ENCODE results near the gene KEAP1.

The KEAP1 gene

GRCh38 chr19:10468133-10468532 lies 35.0 kb downstream of the KEAP1 start:
- no peak overlapping the region for H3K4me3 ChIP-seq (ENCODE audit: insufficient read depth, low read length, poor library complexity, severe bottlenecking)
- no peaks in the 10 kb centered on the region for H3K27me3 ChIP-seq (ENCODE audit: low read length)
- H3K9ac ChIP-seq (ENCODE audit: low read length): no peak overlapping the region
- TF ChIP-seq CTCF (IDR thresholded peaks at IDR 0.05; ENCODE audit: insufficient read depth, low read length, poor library complexity, severe bottlenecking) (no peak), EZH2phosphoT487 (conservative IDR thresholded peaks at IDR 0.05; ENCODE audit: low read length) (no peak)
- H3F3A ChIP-seq (ENCODE audit: insufficient read depth): no peaks in the 10 kb centered on the region
- H3K9me2 ChIP-seq (replicated peaks; ENCODE audit: insufficient read depth, low read length): no peaks in the 10 kb centered on the region
- no peak overlapping the region for H3K27ac ChIP-seq (ENCODE audit: low read depth, low read length)
- no peaks in the 10 kb centered on the region for H3K9me3 ChIP-seq (ENCODE audit: insufficient read depth, low read length)
- H2AFZ ChIP-seq (ENCODE audit: low read depth, low read length, severe bottlenecking): no peak overlapping the region
- no peak overlapping the region for H3K4me2 ChIP-seq (ENCODE audit: low read depth, low read length, poor library complexity, severe bottlenecking)
- H3K36me3 ChIP-seq (ENCODE audit: low read length): no peaks in the 10 kb centered on the region
- H4K20me1 ChIP-seq (ENCODE audit: low read depth, low read length): no peaks in the 10 kb centered on the region
- H3K79me2 ChIP-seq (ENCODE audit: insufficient read depth, low read length): no peaks in the 10 kb centered on the region

GRCh38 chr19:10467104-10467706 lies 36.0 kb downstream of the KEAP1 start:
- Histone ChIP-seq H3K27ac (ENCODE audit: low read depth, low read length) (no peak overlapping the region), H3K9me2 (replicated peaks; ENCODE audit: insufficient read depth, low read length) (no peaks in the 10 kb centered on the region), H3K4me2 (ENCODE audit: low read depth, low read length, poor library complexity, severe bottlenecking) (no peak overlapping the region), H3K27me3 (ENCODE audit: low read length) (no peaks in the 10 kb centered on the region), H3K9me3 (ENCODE audit: insufficient read depth, low read length) (no peaks in the 10 kb centered on the region), H3K36me3 (ENCODE audit: low read length) (no peaks in the 10 kb centered on the region), H3K4me3 (ENCODE audit: insufficient read depth, low read length, poor library complexity, severe bottlenecking) (no peak overlapping the region), H3K9ac (ENCODE audit: low read length) (no peak overlapping the region), H2AFZ (ENCODE audit: low read depth, low read length, severe bottlenecking) (no peak overlapping the region), H3F3A (ENCODE audit: insufficient read depth) (no peaks in the 10 kb centered on the region), H4K20me1 (ENCODE audit: low read depth, low read length) (no peaks in the 10 kb centered on the region), H3K79me2 (ENCODE audit: insufficient read depth, low read length) (no peaks in the 10 kb centered on the region)
- TF ChIP-seq CTCF (IDR thresholded peaks at IDR 0.05; ENCODE audit: insufficient read depth, low read length, poor library complexity, severe bottlenecking) (no peak), EZH2phosphoT487 (conservative IDR thresholded peaks at IDR 0.05; ENCODE audit: low read length) (no peak)

- H3K9me3 ChIP-seq (ENCODE audit: insufficient read depth, low read length): no peaks in the 10 kb centered on the region
- no peaks in the 10 kb centered on the region for H3K27me3 ChIP-seq (ENCODE audit: low read length)
- peaks cover 4% of the 10 kb centered on the region; the same call in 1 of the 2 replicates for H3F3A ChIP-seq (ENCODE audit: insufficient read depth)
- no peaks in the 10 kb centered on the region for H3K36me3 ChIP-seq (ENCODE audit: low read length)
- no peaks in the 10 kb centered on the region for H3K79me2 ChIP-seq (ENCODE audit: insufficient read depth, low read length)
- H3K4me2 ChIP-seq (ENCODE audit: low read depth, low read length, poor library complexity, severe bottlenecking): no peak overlapping the region
- H4K20me1 ChIP-seq (ENCODE audit: low read depth, low read length): no peaks in the 10 kb centered on the region
- no peak overlapping the region for H2AFZ ChIP-seq (ENCODE audit: low read depth, low read length, severe bottlenecking)
- TF ChIP-seq CTCF (IDR thresholded peaks at IDR 0.05; ENCODE audit: insufficient read depth, low read length, poor library complexity, severe bottlenecking) (no peak), EZH2phosphoT487 (conservative IDR thresholded peaks at IDR 0.05; ENCODE audit: low read length) (no peak)
- no peaks in the 10 kb centered on the region for H3K9me2 ChIP-seq (replicated peaks; ENCODE audit: insufficient read depth, low read length)
- H3K4me3 ChIP-seq (ENCODE audit: insufficient read depth, low read length, poor library complexity, severe bottlenecking): no peak overlapping the region
- H3K27ac ChIP-seq (ENCODE audit: low read depth, low read length): no peak overlapping the region
- H3K9ac ChIP-seq (ENCODE audit: low read length): no peak overlapping the region
These were observed 38.7 kb downstream of the KEAP1 start for GRCh38 chr19:10464456-10464855.
